EH (cell line): ENCODE results near the gene PZP.
"Not testable (repeated sequence)": the region's sequence is repeated elsewhere in the genome, so short reads cannot be mapped to it uniquely, and the experiment has no call there.

ENCODE experiments used
- DNase-seq: peaks from one replicate; pipeline ENCODE4 v3.0.0-alpha.2; 2015; ENCODE audit warnings: low read depth

PZP gene

DNA sequence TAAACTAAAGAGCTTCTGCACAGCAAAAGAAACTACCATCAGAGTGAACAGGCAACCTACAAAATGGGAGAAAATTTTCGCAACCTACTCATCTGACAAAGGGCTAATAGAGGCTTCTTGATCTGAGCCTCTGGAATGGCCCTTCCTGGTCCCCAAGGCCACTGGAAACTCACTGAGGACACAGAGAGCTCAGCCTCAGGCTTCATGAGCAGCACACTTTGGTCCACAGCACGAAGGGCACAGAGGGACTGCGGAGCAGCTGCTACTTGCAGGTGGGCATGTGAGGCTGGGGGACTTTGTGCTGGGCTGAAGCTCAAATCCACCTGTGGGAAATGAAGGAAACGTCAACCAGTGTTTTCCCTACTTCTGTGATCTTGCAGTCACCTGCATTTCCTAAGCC lies 27.4 kb downstream of the PZP start:
- no peak for DNase-seq

GRCh38 chr12:9179781-9180180 lies 28.4 kb downstream of the PZP start:
- DNase-seq, result no peak

- no peak for DNase-seq
Observed at GRCh38 chr12:9169979-9170634, 38.1 kb downstream of the PZP start.

DNA sequence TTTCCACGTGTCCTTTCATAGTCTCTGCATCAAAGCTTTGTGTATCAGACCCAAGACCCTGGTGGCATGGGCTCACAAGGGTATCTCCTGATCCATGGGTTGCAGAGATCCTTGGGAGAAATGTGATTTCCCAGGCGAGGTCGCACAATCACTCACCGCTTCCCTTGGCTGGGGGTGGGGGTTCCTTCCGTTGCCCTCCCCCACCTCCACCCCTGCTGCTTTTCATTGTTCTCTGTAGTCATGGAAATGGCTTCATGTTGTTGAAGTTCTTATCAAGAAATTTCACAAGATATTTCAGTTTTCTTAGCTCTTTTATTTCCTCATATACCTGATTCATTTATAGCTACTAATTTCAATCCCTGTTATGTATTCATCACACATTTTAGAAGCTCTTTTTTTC lies 40.9 kb downstream of the PZP start:
- not testable (repeated sequence) for DNase-seq

DNA sequence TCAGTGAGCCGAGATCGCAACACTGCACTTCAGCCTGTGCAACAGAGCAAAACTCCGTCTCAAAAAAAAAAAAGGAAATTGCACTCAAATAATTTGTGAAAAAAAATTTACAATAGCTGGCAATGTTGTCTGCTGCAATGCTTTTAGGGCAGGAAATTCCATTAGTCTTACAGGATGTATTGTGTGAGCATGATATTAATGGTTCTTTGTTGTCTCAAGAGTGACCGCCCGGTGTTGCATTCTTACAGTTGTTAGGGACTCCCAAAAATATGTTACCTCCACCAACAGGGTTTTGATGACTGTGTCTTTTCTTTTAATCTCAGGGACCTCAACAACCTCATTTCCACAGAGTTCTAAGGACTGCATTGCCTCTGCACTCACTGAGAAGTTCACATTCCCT lies 44.8 kb downstream of the PZP start:
- no peak for DNase-seq

- DNase-seq, result no peak
Observed at GRCh38 chr12:9156119-9156518, 52.1 kb downstream of the PZP start.

GRCh38 chr12:9149372-9149771 lies 58.8 kb downstream of the PZP start:
- no peak for DNase-seq

GRCh38 chr12:9148926-9149325 lies 59.3 kb downstream of the PZP start:
- DNase-seq, result no peak

DNA sequence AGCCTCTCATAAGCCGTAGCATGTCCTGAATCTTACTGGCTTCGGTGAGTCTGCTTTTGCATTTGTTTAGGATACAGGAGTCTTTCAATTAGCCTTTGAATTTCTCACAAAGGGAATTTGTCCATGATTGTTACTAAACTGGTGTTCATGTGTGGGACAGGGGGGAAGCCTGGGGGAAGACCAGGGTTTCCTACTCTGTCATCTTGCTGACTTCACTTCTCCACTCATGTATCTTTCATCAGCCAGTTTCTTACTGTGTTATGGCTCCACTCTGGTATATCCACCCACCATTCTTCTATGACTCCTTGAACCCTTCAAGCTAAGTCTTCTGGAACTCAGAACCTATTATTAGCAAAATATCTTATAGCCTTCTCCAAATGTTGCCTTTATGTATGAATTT lies 60.7 kb downstream of the PZP start:
- DNase-seq, result no peak

DNA sequence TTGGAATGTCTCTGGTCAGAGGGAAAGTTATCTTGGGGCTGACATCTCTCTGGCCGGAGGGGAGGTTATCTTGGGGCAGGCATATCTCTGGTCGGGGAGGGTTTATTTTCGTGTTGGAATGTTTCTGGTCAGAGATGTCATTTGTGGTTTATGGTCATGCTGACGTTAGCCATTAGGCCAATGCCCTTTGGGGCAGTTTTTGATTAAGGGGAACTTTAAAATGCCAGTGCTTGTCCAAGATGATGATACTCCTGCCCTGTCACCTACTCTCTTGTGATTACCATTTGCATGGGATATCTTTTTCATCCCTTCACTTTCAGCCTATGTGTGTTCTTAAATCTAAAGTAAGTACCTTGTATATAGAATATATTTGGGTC lies 63.5 kb downstream of the PZP start:
- DNase-seq, result peak; percentile 20

DNA sequence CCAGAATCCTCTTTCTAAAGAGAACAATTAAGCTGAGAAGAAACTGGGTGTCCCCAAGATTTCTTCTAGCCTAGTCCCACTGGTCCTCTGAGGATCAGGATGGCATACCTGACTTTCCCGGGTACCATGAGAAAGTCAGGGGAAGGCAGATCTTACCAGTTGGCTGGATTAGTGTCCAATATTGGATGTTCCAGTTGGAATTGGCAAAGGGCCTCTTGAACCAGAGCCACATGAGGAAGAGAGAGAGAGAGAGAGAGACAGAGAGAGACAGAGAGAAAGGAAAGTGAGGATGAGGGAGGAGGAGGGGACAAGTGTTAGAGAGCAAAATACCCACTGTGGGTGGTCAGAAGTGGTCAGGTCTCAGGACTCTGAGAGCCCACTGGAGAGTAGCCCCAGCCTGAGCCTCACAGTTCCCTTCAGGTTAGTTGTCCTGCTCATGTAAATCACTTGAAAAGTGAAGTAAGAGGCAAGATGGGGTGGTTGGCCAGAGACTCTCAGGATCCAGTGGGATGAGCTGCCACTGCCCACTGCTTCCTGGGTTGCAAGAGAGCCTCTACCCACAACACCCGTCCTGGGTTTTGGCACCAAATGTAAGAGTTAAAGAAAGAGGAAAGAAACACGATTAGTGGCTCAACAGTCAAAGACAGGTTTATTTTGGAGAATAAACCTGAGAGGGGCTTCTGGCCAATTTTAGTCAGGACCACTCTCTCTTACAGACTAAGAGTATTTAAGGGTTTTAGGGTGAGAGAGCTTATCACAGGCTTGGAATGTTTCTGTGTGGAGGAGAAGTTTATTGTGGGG lies 64.1 kb downstream of the PZP start:
- DNase-seq, result no peak

DNA sequence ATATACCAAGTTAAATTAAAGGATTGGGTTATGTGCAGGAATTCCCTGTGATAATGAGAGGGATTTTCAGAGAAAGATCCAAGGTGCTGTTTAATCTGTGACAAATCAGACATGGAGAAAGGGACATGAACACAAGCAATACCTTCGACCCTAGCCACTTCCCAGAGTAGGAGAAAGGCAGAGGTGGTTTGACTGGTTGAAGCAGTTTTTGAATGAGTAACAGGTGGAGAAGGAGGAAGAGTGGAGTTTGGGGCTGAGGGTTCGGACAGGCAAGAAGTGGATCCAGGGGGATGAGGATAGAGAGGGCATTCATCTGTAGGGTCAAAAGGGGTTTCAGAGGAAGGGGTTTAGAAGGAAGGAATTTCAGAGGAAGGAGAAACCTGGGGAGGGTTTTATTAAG lies 65.1 kb downstream of the PZP start:
- DNase-seq, result no peak

- DNase-seq, result peak; percentile 29
Observed at GRCh38 chr12:9139588-9140290, 68.5 kb downstream of the PZP start.

DNA sequence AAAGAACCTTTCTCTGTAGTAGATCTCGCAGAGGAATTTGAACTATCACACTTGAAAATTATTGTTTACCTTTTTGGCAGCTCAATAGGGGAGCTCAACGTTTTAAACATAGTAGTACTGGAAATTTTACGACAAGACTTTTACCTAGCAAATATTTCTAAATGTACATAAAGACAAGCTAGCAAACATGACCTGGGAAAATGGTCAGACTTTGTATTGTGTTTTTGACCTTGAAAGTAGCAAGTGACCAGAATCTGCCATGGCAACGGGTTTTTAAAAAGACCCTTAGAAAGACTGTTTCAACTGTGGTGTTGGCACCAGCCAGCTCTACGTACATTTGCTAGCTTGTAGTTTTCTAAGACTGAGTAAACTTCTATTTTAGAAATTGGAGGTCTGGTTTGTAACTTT lies 72.3 kb downstream of the PZP start:
- DNase-seq, result no peak

GRCh38 chr12:9134981-9135628 lies 73.1 kb downstream of the PZP start:
- no peak for DNase-seq

GRCh38 chr12:9133216-9133916 lies 74.8 kb downstream of the PZP start:
- DNase-seq, result no peak

GRCh38 chr12:9132008-9132535 lies 76.1 kb downstream of the PZP start:
- DNase-seq, result no peak

DNA sequence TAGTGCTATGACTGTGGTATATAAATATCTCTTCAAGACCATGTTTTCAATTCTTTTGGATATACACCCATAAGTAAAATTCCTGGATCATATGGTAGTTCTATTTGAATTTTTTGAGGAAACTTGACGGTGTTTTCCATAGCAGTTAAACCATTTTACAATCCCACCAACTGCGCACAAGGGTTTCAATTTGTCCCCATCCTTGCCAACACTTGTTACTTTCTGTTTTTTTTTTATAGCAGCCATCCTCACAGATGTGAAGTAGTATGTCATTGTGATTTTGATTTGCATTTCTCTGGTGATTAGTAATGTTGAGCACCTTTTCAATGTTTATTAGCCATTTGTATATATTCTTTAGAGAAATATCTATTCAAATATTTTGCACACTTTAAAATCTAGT lies 78.0 kb downstream of the PZP start:
- DNase-seq, result no peak

- no peak for DNase-seq
Observed at GRCh38 chr12:9127936-9128663, 80.1 kb downstream of the PZP start.

GRCh38 chr12:9127484-9127883 lies 80.7 kb downstream of the PZP start:
- no peak for DNase-seq

GRCh38 chr12:9124383-9125031 lies 83.7 kb downstream of the PZP start:
- DNase-seq, result no peak
